Hindlimb muscle (tissue), 1 donor: ENCODE data around the gene IL1RAPL2. TPM values are rescaled to one million over a fixed set of nuclear protein-coding genes. Genes with fewer than 3 reads are reported as not detected.
"Not testable (repeated sequence)": the region's sequence is repeated elsewhere in the genome, so short reads cannot be mapped to it uniquely, and the experiment has no call there.

Experiments used
- DNase-seq: peaks from one replicate; pipeline ENCODE4 v3.0.0-alpha.2; 2013
- polyA plus RNA-seq: library from polyadenylated mRNA; unstranded; fragments of 120-200 nt; gene quantifications from one replicate; pipeline ENCODE4 v1.2.1, GENCODE V29; 2013; ENCODE audit not compliant: insufficient read length

IL1RAPL2 gene
- polyA plus RNA-seq, 1 donor: 1.8 TPM

- no peak for DNase-seq
Measured at GRCh38 chrX:105189093-105189492, 623.1 kb downstream of the IL1RAPL2 start.

- DNase-seq: peak; percentile 29
Measured at GRCh38 chrX:105190252-105190853, 624.4 kb downstream of the IL1RAPL2 start.

- no peak for DNase-seq
Measured at GRCh38 chrX:105191878-105192277, 625.9 kb downstream of the IL1RAPL2 start.

GRCh38 chrX:105209406-105209805 lies 643.4 kb downstream of the IL1RAPL2 start:
- no peak for DNase-seq

- DNase-seq: no peak
Measured at GRCh38 chrX:105210258-105210657, 644.3 kb downstream of the IL1RAPL2 start.

GRCh38 chrX:105211066-105211575 lies 645.1 kb downstream of the IL1RAPL2 start:
- no peak for DNase-seq

- no peak for DNase-seq
Measured at GRCh38 chrX:105219454-105220401, 653.7 kb downstream of the IL1RAPL2 start.

GRCh38 chrX:105220636-105221035 lies 654.6 kb downstream of the IL1RAPL2 start, which contains the start of gene TEX13A:
Gene TEX13A, minus strand, starts transcription at chrX:105220694. Its CDS starts 297 bp downstream, at chrX:105220397.
- DNase-seq: no peak

- no peak for DNase-seq
Measured at GRCh38 chrX:105221374-105221773, 655.4 kb downstream of the IL1RAPL2 start.

GRCh38 chrX:105226499-105226898 lies 660.5 kb downstream of the IL1RAPL2 start:
- no peak for DNase-seq

- no peak for DNase-seq
Measured at GRCh38 chrX:105228602-105229001, 662.6 kb downstream of the IL1RAPL2 start.

- DNase-seq: no peak
Measured at GRCh38 chrX:105229146-105229545, 663.1 kb downstream of the IL1RAPL2 start.

GRCh38 chrX:105237407-105237806 lies 671.4 kb downstream of the IL1RAPL2 start:
- not testable (repeated sequence) for DNase-seq

GRCh38 chrX:105241056-105241455 lies 675.1 kb downstream of the IL1RAPL2 start:
- no peak for DNase-seq

GRCh38 chrX:105260291-105261043 lies 694.5 kb downstream of the IL1RAPL2 start:
- peak; percentile 11 for DNase-seq

- DNase-seq: no peak
Measured at GRCh38 chrX:105263171-105263570, 697.2 kb downstream of the IL1RAPL2 start.

GRCh38 chrX:105263801-105264200 lies 697.8 kb downstream of the IL1RAPL2 start:
- DNase-seq: no peak

- peak; percentile 29 for DNase-seq
Measured at GRCh38 chrX:105265093-105265492, 699.1 kb downstream of the IL1RAPL2 start.

- no peak for DNase-seq
Measured at GRCh38 chrX:105266456-105266855, 700.5 kb downstream of the IL1RAPL2 start.

GRCh38 chrX:105267167-105267566 lies 701.2 kb downstream of the IL1RAPL2 start:
- DNase-seq: no peak

- DNase-seq: peak; percentile 9
Measured at GRCh38 chrX:105269386-105269785, 703.4 kb downstream of the IL1RAPL2 start.

GRCh38 chrX:105273326-105273725 lies 707.3 kb downstream of the IL1RAPL2 start:
- DNase-seq: no peak

- DNase-seq: no peak
Measured at GRCh38 chrX:105274091-105274490, 708.1 kb downstream of the IL1RAPL2 start.
